ENCODE data around the gene ARX.

Gene ARX

GRCh38 chrX:24963823-24964222 is 51.9 kb downstream of the ARX start:
- H3K36me3 ChIP-seq, result no peaks in the 10 kb centered on the region
- H3K27me3 ChIP-seq, result no peaks in the 10 kb centered on the region
- TF ChIP-seq CTCF (IDR thresholded peaks at IDR 0.05), result no peak
- H3K9me3 ChIP-seq, result no peaks in the 10 kb centered on the region
- no peak overlapping the region for H3K27ac ChIP-seq
- H3K4me3 ChIP-seq (ENCODE audit: low read depth in 1 of 2, low read length in 1 of 2), result no peak overlapping the region
- H3K4me1 ChIP-seq (ENCODE audit: control insufficient read depth in 1 of 2, insufficient read depth in 1 of 2, low read depth in 1 of 2, low read length in 1 of 2), result no peaks in the 10 kb centered on the region

GRCh38 chrX:24961809-24962208 is 54.0 kb downstream of the ARX start:
- H3K9me3 ChIP-seq, result no peaks in the 10 kb centered on the region
- no peaks in the 10 kb centered on the region for H3K4me1 ChIP-seq (ENCODE audit: control insufficient read depth in 1 of 2, insufficient read depth in 1 of 2, low read depth in 1 of 2, low read length in 1 of 2)
- no peak overlapping the region for H3K27ac ChIP-seq
- TF ChIP-seq CTCF (IDR thresholded peaks at IDR 0.05), result no peak
- no peaks in the 10 kb centered on the region for H3K27me3 ChIP-seq
- H3K4me3 ChIP-seq (ENCODE audit: low read depth in 1 of 2, low read length in 1 of 2), result no peak overlapping the region
- no peaks in the 10 kb centered on the region for H3K36me3 ChIP-seq

GRCh38 chrX:24956828-24957227 is 58.9 kb downstream of the ARX start:
- H3K36me3 ChIP-seq, result no peaks in the 10 kb centered on the region
- no peak for TF ChIP-seq CTCF (IDR thresholded peaks at IDR 0.05)
- H3K9me3 ChIP-seq, result no peaks in the 10 kb centered on the region
- H3K27ac ChIP-seq, result no peak overlapping the region
- H3K4me1 ChIP-seq (ENCODE audit: control insufficient read depth in 1 of 2, insufficient read depth in 1 of 2, low read depth in 1 of 2, low read length in 1 of 2), result no peaks in the 10 kb centered on the region
- no peaks in the 10 kb centered on the region for H3K27me3 ChIP-seq
- no peak overlapping the region for H3K4me3 ChIP-seq (ENCODE audit: low read depth in 1 of 2, low read length in 1 of 2)

- no peaks in the 10 kb centered on the region for H3K27me3 ChIP-seq
- no peak for TF ChIP-seq CTCF (IDR thresholded peaks at IDR 0.05)
- H3K27ac ChIP-seq, result no peak overlapping the region
- H3K9me3 ChIP-seq, result no peaks in the 10 kb centered on the region
- H3K36me3 ChIP-seq, result no peaks in the 10 kb centered on the region
- H3K4me1 ChIP-seq (ENCODE audit: control insufficient read depth in 1 of 2, insufficient read depth in 1 of 2, low read depth in 1 of 2, low read length in 1 of 2), result no peaks in the 10 kb centered on the region
- no peak overlapping the region for H3K4me3 ChIP-seq (ENCODE audit: low read depth in 1 of 2, low read length in 1 of 2)
Observed at GRCh38 chrX:24955372-24955930, 60.3 kb downstream of the ARX start.

- Histone ChIP-seq H3K36me3 (no peaks in the 10 kb centered on the region), H3K4me1 (ENCODE audit: control insufficient read depth in 1 of 2, insufficient read depth in 1 of 2, low read depth in 1 of 2, low read length in 1 of 2) (no peaks in the 10 kb centered on the region), H3K27me3 (no peaks in the 10 kb centered on the region)
Observed at GRCh38 chrX:24954732-24955131, 61.0 kb downstream of the ARX start.

More at GRCh38 chrX:24954732-24955131, 61.0 kb downstream of the ARX start:
- no peak overlapping the region for H3K27ac ChIP-seq
- no peak for TF ChIP-seq CTCF (IDR thresholded peaks at IDR 0.05)
- no peaks in the 10 kb centered on the region for H3K9me3 ChIP-seq
- no peak overlapping the region for H3K4me3 ChIP-seq (ENCODE audit: low read depth in 1 of 2, low read length in 1 of 2)
